Measurements from ENCODE around the gene RPL18. TPM values are rescaled to one million over a fixed set of nuclear protein-coding genes. Genes with fewer than 3 reads are reported as not detected.
A peak's percentile ranks its signal among the peaks of the same experiment; 100 is the strongest.

Gene RPL18
- total RNA-seq, 1 donor from 2014 or later, result 1,780 TPM

DNA sequence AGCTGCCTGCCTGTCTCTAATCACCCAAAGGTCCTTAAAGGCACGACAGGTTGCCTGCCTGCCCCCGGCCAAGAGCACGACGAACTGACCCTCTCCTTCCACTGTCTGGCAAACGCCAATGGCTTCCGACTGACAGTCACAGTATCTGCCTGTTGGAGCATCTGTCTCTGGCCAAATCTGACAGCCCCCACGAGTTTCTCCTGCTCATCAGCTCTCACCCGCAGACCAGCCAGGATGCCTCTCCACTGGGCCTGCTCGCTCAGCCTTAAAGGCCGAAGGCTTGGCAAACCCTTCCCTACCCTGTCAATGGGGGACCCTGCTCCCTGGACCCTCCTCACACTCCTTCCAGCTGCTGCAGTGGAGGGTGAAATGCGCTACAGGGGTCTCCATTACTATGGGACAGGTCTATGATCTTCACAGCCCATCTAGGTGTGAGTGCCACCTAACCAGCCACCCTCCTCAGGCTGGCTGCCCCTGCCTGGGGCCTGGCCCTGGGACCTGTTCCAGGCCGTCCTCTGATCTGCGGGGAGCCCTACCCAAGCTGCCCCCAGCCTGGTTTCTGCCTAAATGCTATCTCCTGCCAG, 5.0 kb downstream of the RPL18 start:
- no peak for DNase-seq (ENCODE audit: low spot score)
- H3K4me1 Mint-ChIP-seq (ENCODE audit: low read depth), result peaks cover 23% of the 10 kb centered on the region
- peaks cover 40% of the 10 kb centered on the region for H3K36me3 Mint-ChIP-seq (ENCODE audit: low read depth)
- no peak overlapping the region for H3K27ac Mint-ChIP-seq
- no peaks in the 10 kb centered on the region for H3K27me3 Mint-ChIP-seq (ENCODE audit: insufficient read depth)
- H3K4me3 Mint-ChIP-seq, result no peak overlapping the region
- H3K9me3 Mint-ChIP-seq, result no peaks in the 10 kb centered on the region
- intact Hi-C loops (cut with micrococcal nuclease), result no loop called here

DNA sequence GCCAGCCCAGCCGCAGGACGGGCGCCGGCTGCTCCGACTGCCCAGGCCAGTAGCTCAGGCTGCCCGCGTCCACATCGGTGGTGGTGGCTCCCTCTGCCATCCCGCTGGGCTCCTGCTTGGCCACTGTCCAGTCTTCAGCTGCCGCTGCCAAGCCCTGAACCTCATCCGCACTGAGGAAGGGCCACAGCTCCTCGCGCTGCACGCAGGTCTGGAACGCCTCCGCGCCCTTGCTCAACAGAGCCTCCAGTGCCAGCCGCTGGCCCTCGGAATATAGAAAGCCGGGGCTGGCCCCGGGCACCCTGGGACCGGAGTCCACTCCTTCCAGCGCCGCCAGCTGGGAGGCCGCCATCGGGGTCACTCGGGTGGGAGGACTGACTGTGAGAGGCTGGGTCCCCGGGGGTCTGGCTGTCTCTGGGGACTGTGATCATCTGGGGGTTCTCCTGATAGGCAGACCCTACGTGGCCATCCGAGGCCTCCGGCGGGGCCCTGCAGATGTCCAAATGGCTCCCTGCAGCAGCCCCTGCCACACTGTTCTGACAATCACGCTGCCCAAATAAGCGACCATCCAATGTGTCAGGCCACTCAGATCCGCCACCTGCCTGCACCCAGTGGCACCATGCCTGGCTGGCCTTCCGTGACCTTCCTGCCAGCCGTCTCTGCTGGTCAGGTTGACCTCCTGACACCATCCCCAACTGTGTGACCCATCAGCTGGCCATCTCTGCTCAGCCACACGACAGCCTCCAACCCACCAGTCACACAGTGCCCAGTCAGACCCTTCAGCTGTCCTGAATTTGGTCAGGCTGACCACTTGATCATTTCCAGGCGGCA, 5.7 kb downstream of the RPL18 start:
- no peaks in the 10 kb centered on the region for H3K27me3 Mint-ChIP-seq (ENCODE audit: insufficient read depth)
- intact Hi-C loops (cut with micrococcal nuclease), result no loop called here
- H3K9me3 Mint-ChIP-seq, result no peaks in the 10 kb centered on the region
- no peak overlapping the region for H3K4me3 Mint-ChIP-seq
- H3K36me3 Mint-ChIP-seq (ENCODE audit: low read depth), result peaks cover 35% of the 10 kb centered on the region
- peaks cover 18% of the 10 kb centered on the region for H3K4me1 Mint-ChIP-seq (ENCODE audit: low read depth)
- DNase-seq (ENCODE audit: low spot score), result no peak
- no peak overlapping the region for H3K27ac Mint-ChIP-seq

DNA sequence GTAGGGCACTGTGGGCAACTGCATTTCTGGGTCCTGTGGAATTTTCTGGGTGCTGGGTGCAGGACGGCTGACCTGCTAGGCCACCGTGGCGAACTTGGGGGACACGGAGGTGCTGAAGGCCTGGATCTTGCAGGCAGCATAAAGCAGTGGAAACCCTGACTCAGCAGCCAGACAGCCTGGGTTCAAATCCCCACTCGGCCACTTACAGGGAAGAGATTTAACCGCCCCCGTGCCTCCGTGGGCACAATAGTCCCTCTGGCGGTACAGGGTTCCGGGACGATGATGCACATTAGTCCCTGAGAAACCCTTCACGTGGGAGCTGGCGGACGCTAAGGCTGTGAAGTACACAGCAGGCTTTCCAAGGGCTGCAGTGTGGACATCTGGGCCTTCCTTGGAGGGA, 7.1 kb downstream of the RPL18 start:
- Mint-ChIP-seq H3K36me3 (ENCODE audit: low read depth) (peaks cover 21% of the 10 kb centered on the region), H3K4me1 (ENCODE audit: low read depth) (peaks cover 8% of the 10 kb centered on the region), H3K4me3 (no peak overlapping the region), H3K27ac (no peak overlapping the region), H3K9me3 (no peaks in the 10 kb centered on the region), H3K27me3 (ENCODE audit: insufficient read depth) (no peaks in the 10 kb centered on the region)
- no peak for DNase-seq (ENCODE audit: low spot score)
- intact Hi-C loops (cut with micrococcal nuclease), result no loop called here

DNA sequence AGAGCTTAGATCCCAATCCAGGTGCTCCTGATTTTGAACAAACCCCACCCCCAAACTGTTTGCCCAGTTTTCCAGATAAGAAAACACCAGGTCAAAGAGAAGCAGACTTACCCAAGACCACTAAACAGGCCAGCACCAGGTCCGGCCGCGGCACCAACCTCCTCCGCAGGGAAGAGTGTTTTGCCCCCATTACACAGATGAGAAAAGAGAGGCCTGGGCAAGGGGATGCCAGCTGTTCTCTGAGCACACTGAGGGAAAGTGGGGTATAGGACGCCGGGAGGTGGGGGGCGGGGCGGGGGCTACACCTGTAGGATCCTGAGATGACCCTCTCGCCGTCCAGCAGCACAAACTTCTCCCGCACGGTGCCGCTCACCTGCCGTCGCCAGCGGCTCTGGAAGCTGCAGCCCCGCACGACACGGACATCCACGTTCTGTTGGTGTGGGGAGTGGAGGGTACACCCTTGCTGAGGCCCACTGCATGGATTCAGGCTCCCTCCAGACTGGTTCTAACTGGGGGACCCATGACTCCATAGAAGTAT, 9.3 kb downstream of the RPL18 start:
- Mint-ChIP-seq H3K4me1 (ENCODE audit: low read depth) (no peaks in the 10 kb centered on the region), H3K9me3 (no peaks in the 10 kb centered on the region), H3K27ac (no peak overlapping the region), H3K36me3 (ENCODE audit: low read depth) (peaks cover 4% of the 10 kb centered on the region), H3K27me3 (ENCODE audit: insufficient read depth) (no peaks in the 10 kb centered on the region), H3K4me3 (no peak overlapping the region)
- intact Hi-C loops (cut with micrococcal nuclease), result no loop called here
- no peak for DNase-seq (ENCODE audit: low spot score)

DNA sequence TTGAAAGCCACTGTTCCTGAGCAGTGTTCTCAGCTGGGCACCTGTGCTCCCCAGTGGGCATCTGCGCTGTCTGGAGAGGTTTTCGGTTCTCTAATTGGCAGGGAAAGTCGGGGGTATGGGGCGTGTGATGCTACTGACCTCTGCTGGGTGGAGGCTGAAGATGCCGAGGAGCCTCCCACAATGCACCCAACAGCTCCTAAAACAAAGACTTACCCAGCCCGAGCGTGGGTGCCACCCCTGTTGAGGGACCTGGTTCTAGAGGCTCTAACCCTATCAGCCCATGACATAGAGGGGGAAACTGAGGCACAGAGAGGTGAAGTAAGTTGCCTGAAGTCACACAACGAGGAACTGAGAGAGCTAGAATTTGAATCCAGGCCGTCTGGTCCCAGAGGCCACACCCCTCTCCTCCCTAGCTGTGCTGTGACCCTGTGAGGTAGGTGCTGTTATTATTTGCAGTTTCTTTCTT, 10.1 kb downstream of the RPL18 start:
- Mint-ChIP-seq H3K36me3 (ENCODE audit: low read depth) (peaks cover 4% of the 10 kb centered on the region), H3K9me3 (no peaks in the 10 kb centered on the region), H3K4me1 (ENCODE audit: low read depth) (no peaks in the 10 kb centered on the region), H3K27me3 (ENCODE audit: insufficient read depth) (no peaks in the 10 kb centered on the region), H3K4me3 (no peak overlapping the region), H3K27ac (no peak overlapping the region)
- intact Hi-C loops (cut with micrococcal nuclease), result loop anchor here (1.0 kb wide), 2 partner anchors 103 to 119 kb away; no protein-coding TSS in a partner anchor
- peak; percentile 40 for DNase-seq (ENCODE audit: low spot score)

DNA sequence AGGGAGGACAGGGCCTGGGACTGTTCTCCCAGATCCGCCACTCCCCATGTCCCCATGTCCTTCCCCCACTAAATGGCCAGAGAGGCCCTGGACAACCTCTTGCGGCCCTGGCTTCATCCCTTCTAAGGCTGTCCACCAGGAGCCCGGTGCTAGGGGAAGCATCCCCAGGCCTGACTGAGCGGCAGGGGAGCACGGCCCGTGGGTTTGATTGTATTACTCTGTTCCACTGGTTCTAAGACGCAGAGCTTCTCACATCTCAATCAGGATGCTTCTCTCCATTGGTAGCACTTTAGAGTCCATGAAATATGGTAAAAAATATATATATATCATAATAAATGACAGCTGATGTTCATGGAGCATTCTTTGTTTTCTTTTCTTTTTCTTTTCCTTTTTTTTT, 11.6 kb downstream of the RPL18 start:
- H3K36me3 Mint-ChIP-seq (ENCODE audit: low read depth), result peaks cover 2% of the 10 kb centered on the region
- H3K4me3 Mint-ChIP-seq, result no peak overlapping the region
- no peak overlapping the region for H3K27ac Mint-ChIP-seq
- no peak for DNase-seq (ENCODE audit: low spot score)
- no peaks in the 10 kb centered on the region for H3K27me3 Mint-ChIP-seq (ENCODE audit: insufficient read depth)
- intact Hi-C loops (cut with micrococcal nuclease), result no loop called here
- no peaks in the 10 kb centered on the region for H3K9me3 Mint-ChIP-seq
- H3K4me1 Mint-ChIP-seq (ENCODE audit: low read depth), result no peaks in the 10 kb centered on the region

DNA sequence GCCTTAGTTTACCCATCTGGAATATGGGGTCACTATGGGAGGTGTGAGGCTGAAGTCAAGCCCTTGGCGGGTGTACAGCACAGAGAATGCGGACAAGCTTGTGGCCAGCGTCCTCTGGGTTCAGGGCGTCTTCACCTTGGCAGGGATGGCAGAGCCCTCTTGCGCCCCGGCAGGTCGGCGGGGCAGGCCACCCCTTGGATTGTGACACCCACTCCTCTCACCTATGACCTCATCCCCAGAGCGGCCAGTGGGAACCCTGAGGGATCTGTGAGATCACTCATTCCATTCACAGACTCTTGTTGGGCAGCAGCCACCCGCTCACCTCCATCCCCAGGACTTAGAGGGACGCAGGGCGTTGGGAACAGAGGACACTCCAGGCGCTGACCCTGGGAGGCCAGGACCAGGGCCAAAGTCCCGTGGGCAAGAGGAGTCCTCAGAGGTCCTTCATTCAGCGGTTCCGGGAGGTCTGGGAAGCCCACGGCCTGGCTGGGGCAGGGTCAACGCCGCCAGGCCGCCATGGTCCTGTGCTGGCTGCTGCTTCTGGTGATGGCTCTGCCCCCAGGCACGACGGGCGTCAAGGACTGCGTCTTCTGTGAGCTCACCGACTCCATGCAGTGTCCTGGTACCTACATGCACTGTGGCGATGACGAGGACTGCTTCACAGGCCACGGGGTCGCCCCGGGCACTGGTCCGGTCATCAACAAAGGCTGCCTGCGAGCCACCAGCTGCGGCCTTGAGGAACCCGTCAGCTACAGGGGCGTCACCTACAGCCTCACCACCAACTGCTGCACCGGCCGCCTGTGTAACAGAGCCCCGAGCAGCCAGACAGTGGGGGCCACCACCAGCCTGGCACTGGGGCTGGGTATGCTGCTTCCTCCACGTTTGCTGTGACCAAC, 12.3 kb downstream of the RPL18 start, which contains the start of gene SPACA4:
Gene SPACA4, plus strand, starts transcription at position 280 of the 896 bp plus-strand sequence. Its CDS starts 237 bp downstream, at position 517.
- no peak for DNase-seq (ENCODE audit: low spot score)
- peaks cover 2% of the 10 kb centered on the region for H3K36me3 Mint-ChIP-seq (ENCODE audit: low read depth)
- H3K9me3 Mint-ChIP-seq, result no peaks in the 10 kb centered on the region
- no peaks in the 10 kb centered on the region for H3K27me3 Mint-ChIP-seq (ENCODE audit: insufficient read depth)
- intact Hi-C loops (cut with micrococcal nuclease), result no loop called here
- H3K4me1 Mint-ChIP-seq (ENCODE audit: low read depth), result no peaks in the 10 kb centered on the region
- H3K4me3 Mint-ChIP-seq, result no peak within 1 kb of the TSS
- H3K27ac Mint-ChIP-seq, result no peak within 1 kb of the TSS

DNA sequence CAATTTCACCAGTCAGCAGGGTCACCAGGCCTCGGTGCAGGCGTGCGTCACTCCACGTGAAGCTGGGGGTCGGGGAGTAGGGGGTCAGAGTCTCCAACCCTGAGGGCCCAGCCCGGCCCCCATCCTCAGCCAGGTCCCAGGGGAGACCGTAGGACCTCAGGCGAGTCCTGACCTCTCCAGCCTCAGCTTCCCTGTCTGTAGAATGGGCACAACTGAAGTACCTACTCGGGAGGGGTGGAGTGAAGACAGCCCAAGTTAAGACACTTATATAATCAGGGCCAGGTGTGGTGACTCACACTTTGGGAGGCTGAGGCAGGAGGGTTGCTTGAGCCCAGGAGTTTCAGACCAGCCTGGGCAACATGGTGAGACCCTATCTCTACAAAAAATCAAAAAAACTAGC, 15.1 kb downstream of the RPL18 start:
- Mint-ChIP-seq H3K4me3 (no peak overlapping the region), H3K9me3 (no peaks in the 10 kb centered on the region), H3K27me3 (ENCODE audit: insufficient read depth) (no peaks in the 10 kb centered on the region), H3K4me1 (ENCODE audit: low read depth) (no peaks in the 10 kb centered on the region), H3K36me3 (ENCODE audit: low read depth) (peaks cover under 1% of the 10 kb centered on the region), H3K27ac (no peak overlapping the region)
- intact Hi-C loops (cut with micrococcal nuclease), result no loop called here
- DNase-seq (ENCODE audit: low spot score), result no peak

DNA sequence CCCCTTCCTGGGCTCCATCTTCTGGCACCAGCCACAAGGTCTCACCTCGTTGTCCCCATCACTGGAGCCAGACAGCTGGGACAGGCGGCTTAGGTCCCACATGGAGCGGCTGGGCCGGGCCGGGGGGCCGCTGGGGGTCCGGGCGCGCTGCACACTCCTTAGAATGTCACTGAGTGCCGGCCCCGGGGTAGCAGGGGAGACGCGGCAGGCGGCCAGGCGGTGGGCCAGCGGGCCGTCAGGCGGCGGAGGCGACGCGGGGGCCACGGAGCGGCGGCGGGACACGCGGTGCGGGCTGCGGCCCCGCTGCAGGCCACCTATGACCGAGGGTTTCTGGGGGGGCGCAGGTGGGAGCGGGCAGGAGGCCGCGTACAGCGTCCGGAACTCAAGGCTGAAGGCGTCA, 15.5 kb downstream of the RPL18 start:
- Mint-ChIP-seq H3K27me3 (ENCODE audit: insufficient read depth) (no peaks in the 10 kb centered on the region), H3K9me3 (no peaks in the 10 kb centered on the region), H3K36me3 (ENCODE audit: low read depth) (no peaks in the 10 kb centered on the region), H3K27ac (no peak overlapping the region), H3K4me3 (no peak overlapping the region), H3K4me1 (ENCODE audit: low read depth) (no peaks in the 10 kb centered on the region)
- no peak for DNase-seq (ENCODE audit: low spot score)
- intact Hi-C loops (cut with micrococcal nuclease), result no loop called here

DNA sequence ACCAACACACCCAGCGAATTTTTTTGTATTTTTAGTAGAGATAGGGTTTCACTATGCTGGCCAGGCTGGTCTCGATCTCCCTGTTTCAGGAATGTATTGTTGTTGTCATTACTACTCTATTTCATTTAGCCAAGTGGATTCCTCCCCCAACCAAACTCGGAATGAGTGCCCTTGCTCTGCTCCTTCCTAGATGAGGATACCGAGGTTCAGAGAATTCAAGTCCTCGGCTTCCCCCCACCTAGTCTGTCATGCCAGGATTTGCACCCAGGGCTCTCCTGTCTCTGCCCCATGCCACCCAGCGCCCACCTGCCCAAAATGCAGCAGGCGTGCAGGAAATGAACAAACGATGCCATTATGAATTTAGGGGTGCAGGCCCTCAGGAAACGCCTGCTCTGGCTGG, 16.0 kb downstream of the RPL18 start:
- Mint-ChIP-seq H3K4me3 (no peak overlapping the region), H3K9me3 (no peaks in the 10 kb centered on the region)

DNA sequence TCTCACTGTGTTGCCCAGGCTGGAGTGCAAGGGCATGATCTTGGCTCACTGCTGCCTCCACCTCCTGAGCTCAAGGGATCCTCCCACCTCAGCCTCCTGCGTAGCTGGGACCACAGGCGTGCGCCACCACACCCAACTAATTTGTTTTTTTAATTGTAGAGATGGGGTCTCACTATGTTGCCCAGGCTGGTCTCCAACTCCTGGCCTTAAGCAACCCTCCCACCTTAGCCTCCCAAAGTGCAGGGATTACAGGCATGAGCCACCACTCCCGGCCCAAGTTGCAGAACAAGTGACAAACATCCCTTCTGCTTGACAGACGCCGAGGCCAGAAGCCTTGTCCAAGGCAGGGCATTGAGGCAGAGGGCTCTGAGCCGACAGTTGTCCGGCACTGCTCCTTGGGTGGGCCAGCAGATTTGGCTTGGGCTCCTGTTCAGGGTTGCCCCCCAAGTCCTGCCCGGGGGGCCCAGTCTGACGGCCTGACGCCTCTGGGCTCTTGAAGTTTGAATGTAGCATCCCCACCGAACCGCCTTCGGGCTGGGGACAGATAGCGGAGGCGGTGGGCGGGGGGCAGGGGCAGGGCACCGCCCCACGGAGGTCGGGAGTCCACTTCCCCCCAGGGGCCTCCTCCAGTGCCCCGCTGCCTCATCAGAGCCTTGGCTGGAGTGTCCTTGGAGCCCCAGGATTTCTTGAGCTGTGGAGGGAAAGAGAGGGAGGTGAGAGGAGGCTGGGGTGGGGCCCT, 18.1 kb downstream of the RPL18 start:
- no peak for DNase-seq (ENCODE audit: low spot score)

More for the DNA sequence above, 16.0 kb downstream of the RPL18 start:
- H3K36me3 Mint-ChIP-seq (ENCODE audit: low read depth), result no peaks in the 10 kb centered on the region
- H3K27ac Mint-ChIP-seq, result no peak overlapping the region
- no peaks in the 10 kb centered on the region for H3K27me3 Mint-ChIP-seq (ENCODE audit: insufficient read depth)
- no peak for DNase-seq (ENCODE audit: low spot score)
- H3K4me1 Mint-ChIP-seq (ENCODE audit: low read depth), result no peaks in the 10 kb centered on the region
- intact Hi-C loops (cut with micrococcal nuclease), result no loop called here

More for the DNA sequence above, 18.1 kb downstream of the RPL18 start:
- Mint-ChIP-seq H3K27me3 (ENCODE audit: insufficient read depth) (no peaks in the 10 kb centered on the region), H3K4me3 (no peak overlapping the region), H3K4me1 (ENCODE audit: low read depth) (no peaks in the 10 kb centered on the region), H3K27ac (no peak overlapping the region), H3K36me3 (ENCODE audit: low read depth) (no peaks in the 10 kb centered on the region), H3K9me3 (no peaks in the 10 kb centered on the region)
- intact Hi-C loops (cut with micrococcal nuclease), result no loop called here
